B cell (primary cell): ENCODE results near the gene MZT2A.
"Not testable (repeated sequence)": the region's sequence is repeated elsewhere in the genome, so short reads cannot be mapped to it uniquely, and the experiment has no call there.

Experiments used
- EZH2 ChIP-seq: IDR thresholded peaks from 2 replicates; pipeline ENCODE4 v1.6.1; 2012; ENCODE audit warnings: borderline replicate concordance, low read depth, mild to moderate bottlenecking, moderate library complexity, low read length; ENCODE audit not compliant: insufficient read depth, poor library complexity, severe bottlenecking
- TF ChIP-seq, protein P1 (sequence below): fragments of 200-600 bp; IDR thresholded peaks from one replicate; pipeline ENCODE4 v1.8.0; 2022; ENCODE audit warnings: antibody characterized with exemption, mild to moderate bottlenecking

DNA sequence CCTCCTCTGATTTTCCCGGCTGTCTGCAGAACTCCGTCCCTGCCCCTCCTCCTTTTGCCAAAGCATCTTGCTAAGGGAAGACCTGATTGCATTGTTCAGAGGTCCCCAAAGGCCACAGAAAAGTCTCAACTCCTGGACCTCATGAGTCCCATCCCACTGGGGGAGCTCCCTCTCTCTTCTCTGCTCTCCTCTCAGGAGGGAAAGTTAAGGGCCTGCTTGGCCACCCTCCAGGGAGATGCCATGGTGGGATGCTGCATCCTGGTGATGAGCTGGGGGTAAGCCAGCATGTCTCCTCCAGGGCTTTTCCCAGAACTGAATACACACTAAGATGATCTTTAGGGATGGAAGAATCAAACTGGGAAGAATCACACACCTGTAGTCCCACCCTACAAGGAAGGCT lies 18.9 kb downstream of the MZT2A start:
- TF ChIP-seq, protein P1, sequence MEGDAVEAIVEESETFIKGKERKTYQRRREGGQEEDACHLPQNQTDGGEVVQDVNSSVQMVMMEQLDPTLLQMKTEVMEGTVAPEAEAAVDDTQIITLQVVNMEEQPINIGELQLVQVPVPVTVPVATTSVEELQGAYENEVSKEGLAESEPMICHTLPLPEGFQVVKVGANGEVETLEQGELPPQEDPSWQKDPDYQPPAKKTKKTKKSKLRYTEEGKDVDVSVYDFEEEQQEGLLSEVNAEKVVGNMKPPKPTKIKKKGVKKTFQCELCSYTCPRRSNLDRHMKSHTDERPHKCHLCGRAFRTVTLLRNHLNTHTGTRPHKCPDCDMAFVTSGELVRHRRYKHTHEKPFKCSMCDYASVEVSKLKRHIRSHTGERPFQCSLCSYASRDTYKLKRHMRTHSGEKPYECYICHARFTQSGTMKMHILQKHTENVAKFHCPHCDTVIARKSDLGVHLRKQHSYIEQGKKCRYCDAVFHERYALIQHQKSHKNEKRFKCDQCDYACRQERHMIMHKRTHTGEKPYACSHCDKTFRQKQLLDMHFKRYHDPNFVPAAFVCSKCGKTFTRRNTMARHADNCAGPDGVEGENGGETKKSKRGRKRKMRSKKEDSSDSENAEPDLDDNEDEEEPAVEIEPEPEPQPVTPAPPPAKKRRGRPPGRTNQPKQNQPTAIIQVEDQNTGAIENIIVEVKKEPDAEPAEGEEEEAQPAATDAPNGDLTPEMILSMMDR, result not testable (repeated sequence)
- TF ChIP-seq EZH2, result not testable (repeated sequence)
